RWPE1 (cell line): ENCODE data around the gene LTO1.

ENCODE experiments used
- CTCF ChIA-PET: fragments of 350-600 bp; sonication (Branson Sonifier 250); formaldehyde crosslinking; extraction: SDS; loops from one replicate; lab custom pipeline; 2021; lab: Yijun Ruan, JAX
- POLR2A ChIA-PET: fragments of 400-600 bp; formaldehyde crosslinking; extraction: SDS; loops from one replicate; lab custom pipeline; 2020; ENCODE audit warnings: antibody characterized with exemption; ENCODE audit not compliant: low non-redundant PET; lab: Yijun Ruan, JAX
- DNase-seq: peaks from one replicate; pipeline ENCODE4 v3.0.0; 2012; ENCODE audit warnings: low spot score
- H3K27ac ChIP-seq: fragments of 450-650 bp; 2 replicates; pipeline ENCODE4 v1.5.1; 2017
- CTCF ChIP-seq: fragments of 450-650 bp; conservative IDR thresholded peaks from 2 replicates; pipeline ENCODE4 v1.5.1; 2017; ENCODE audit warnings: low read depth, mild to moderate bottlenecking

LTO1 gene

GRCh38 chr11:69716099-69716498 lies 40.9 kb upstream of the LTO1 start:
- TF ChIP-seq CTCF = no peak
- H3K27ac ChIP-seq = no peak overlapping the region
- CTCF ChIA-PET = interaction anchor here (0.6 to 1.3 kb wide), 3 partner anchors 172 to 206 kb away, joined by 3 to 5 read pairs (median 4); no protein-coding TSS in a partner anchor
- POLR2A ChIA-PET = no interaction called here
- no peak for DNase-seq

- ChIA-PET CTCF (interaction anchor here (0.6 to 1.3 kb wide), 3 partner anchors 173 to 1417 kb away, joined by 4 to 5 read pairs (median 5); no protein-coding TSS in a partner anchor), POLR2A (no interaction called here)
- TF ChIP-seq CTCF = no peak
- no peak for DNase-seq
- H3K27ac ChIP-seq = no peak overlapping the region
Observed at GRCh38 chr11:69715446-69715845, 40.3 kb upstream of the LTO1 start.

- POLR2A ChIA-PET = no interaction called here
- DNase-seq = no peak
- CTCF ChIA-PET = interaction anchor here (0.6 to 0.7 kb wide), 3 partner anchors 15 to 715 kb away, joined by 3 to 6 read pairs (median 4); no protein-coding TSS in a partner anchor
Observed at GRCh38 chr11:69711822-69712801, 37.0 kb upstream of the LTO1 start.

DNA sequence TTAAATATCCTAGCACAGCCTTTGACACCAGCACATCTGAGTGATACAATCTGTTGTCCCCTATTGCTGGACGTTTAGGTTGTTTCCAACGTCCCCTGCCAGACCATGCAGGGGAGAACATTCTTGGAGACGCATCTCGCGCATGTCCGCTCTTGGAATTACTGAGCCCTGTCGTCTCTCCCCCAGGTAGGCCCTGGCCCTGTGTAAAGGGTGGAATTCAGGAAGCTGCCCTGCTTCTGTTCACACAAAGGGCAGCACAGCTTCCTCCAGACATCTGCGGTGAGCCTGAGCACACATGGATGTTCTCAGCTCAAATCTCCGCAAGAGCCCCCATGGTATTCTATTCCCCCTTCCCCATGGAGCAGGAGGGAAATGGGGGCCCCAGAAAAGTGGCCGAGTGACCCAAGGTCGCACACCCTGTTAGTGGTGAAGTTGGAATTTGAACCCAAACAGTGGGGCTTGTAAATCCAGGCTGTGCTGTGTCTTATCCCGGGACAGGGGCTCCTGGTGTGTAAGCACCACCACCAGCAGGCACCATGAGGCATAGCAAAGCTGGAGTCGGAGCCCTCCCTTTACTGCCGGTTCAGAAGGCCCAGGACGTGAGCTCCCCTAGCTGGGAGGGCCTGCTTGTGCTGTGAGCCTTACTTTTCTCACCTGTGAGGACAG lies 33.7 kb upstream of the LTO1 start:
- no peak overlapping the region for H3K27ac ChIP-seq
- POLR2A ChIA-PET = no interaction called here
- no peak for DNase-seq
- no peak for TF ChIP-seq CTCF
- CTCF ChIA-PET = no interaction called here

More at GRCh38 chr11:69711822-69712801, 37.0 kb upstream of the LTO1 start:
- no peak for TF ChIP-seq CTCF
- no peak overlapping the region for H3K27ac ChIP-seq

GRCh38 chr11:69707176-69707575 lies 32.0 kb upstream of the LTO1 start:
- CTCF ChIA-PET = interaction anchor here (0.6 kb wide), 1 partner anchor 17 kb away, joined by 3 read pairs; no protein-coding TSS in a partner anchor
- peak; percentile 87 for DNase-seq
- TF ChIP-seq CTCF = no peak
- POLR2A ChIA-PET = interaction anchor here (0.5 kb wide), 1 partner anchor 40 kb away, joined by 13 read pairs; no protein-coding TSS in a partner anchor
- no peak overlapping the region for H3K27ac ChIP-seq
